ENCODE data around the gene CLTRN. TPM values are rescaled to one million over a fixed set of nuclear protein-coding genes. Genes with fewer than 3 reads are reported as not detected.

Gene CLTRN
- total RNA-seq, 1 experiment from 2014 or later = 1.7 TPM

- no peaks in the 10 kb centered on the region for H3K27me3 Mint-ChIP-seq (ENCODE audit: insufficient read depth, unreplicated experiment)
- H3K36me3 Mint-ChIP-seq (ENCODE audit: insufficient read depth, unreplicated experiment) = peaks cover 5% of the 10 kb centered on the region
- CTCF ChIA-PET = no interaction called here
- POLR2A ChIA-PET = no interaction called here
- no TSS peak for BruUV-seq (replicated peaks)
- H3K27ac Mint-ChIP-seq (ENCODE audit: unreplicated experiment) = no peak overlapping the region
- no peak overlapping the region for H3K4me3 ChIP-seq (ENCODE audit: low read depth, low read length)
- H3K9me3 Mint-ChIP-seq (ENCODE audit: unreplicated experiment) = no peaks in the 10 kb centered on the region
- no peaks in the 10 kb centered on the region for H3K4me1 Mint-ChIP-seq (ENCODE audit: low read depth, unreplicated experiment)
- no peaks in the 10 kb centered on the region for H3K4me1 ChIP-seq
- no peaks in the 10 kb centered on the region for H3K9me3 ChIP-seq
- no peak for DNase-seq
- no peak overlapping the region for H3K4me3 Mint-ChIP-seq (ENCODE audit: unreplicated experiment)
- intact Hi-C loops (cut with micrococcal nuclease; ENCODE audit: unreplicated experiment) = no loop called here
- TF ChIP-seq, protein P1, sequence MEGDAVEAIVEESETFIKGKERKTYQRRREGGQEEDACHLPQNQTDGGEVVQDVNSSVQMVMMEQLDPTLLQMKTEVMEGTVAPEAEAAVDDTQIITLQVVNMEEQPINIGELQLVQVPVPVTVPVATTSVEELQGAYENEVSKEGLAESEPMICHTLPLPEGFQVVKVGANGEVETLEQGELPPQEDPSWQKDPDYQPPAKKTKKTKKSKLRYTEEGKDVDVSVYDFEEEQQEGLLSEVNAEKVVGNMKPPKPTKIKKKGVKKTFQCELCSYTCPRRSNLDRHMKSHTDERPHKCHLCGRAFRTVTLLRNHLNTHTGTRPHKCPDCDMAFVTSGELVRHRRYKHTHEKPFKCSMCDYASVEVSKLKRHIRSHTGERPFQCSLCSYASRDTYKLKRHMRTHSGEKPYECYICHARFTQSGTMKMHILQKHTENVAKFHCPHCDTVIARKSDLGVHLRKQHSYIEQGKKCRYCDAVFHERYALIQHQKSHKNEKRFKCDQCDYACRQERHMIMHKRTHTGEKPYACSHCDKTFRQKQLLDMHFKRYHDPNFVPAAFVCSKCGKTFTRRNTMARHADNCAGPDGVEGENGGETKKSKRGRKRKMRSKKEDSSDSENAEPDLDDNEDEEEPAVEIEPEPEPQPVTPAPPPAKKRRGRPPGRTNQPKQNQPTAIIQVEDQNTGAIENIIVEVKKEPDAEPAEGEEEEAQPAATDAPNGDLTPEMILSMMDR (IDR thresholded peaks at IDR 0.05; ENCODE audit: insufficient read depth in 1 of 2, low read depth in 1 of 2, low read length in 1 of 2, severe bottlenecking in 1 of 2, unreplicated experiment in 1 of 2) = no peak
- no peaks in the 10 kb centered on the region for H3K27me3 ChIP-seq (replicated peaks; ENCODE audit: control insufficient read depth, insufficient read depth, low read length)
- no peaks in the 10 kb centered on the region for H3K36me3 ChIP-seq (ENCODE audit: control insufficient read depth, insufficient read depth, low read length)
Measured at GRCh38 chrX:15680401-15680800, 15.8 kb upstream of the CLTRN start.

DNA sequence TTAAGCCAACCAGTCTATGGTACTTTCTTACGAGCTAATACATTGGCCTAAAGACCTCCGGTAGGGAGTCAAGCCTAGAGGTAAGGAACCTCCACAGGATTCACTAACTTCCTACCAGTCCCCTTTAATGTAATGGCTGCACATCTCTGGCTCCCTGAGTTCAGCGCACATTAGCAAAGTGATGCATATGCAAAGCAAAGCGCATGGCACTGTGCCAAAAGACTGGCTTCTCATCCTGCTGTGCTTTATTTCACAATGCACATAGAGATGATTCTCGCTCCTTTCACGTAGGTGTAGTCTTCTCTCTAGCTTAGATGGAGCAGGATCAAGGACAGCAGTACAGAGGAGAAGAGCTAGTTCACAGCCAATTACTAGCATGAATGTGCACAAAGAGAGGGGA lies 14.6 kb upstream of the CLTRN start:
- no peaks in the 10 kb centered on the region for H3K36me3 ChIP-seq (ENCODE audit: control insufficient read depth, insufficient read depth, low read length)
- no peak overlapping the region for H3K4me3 ChIP-seq (ENCODE audit: low read depth, low read length)
- Mint-ChIP-seq H3K4me1 (ENCODE audit: low read depth, unreplicated experiment) (no peaks in the 10 kb centered on the region), H3K27ac (ENCODE audit: unreplicated experiment) (no peak overlapping the region), H3K36me3 (ENCODE audit: insufficient read depth, unreplicated experiment) (peaks cover 5% of the 10 kb centered on the region), H3K27me3 (ENCODE audit: insufficient read depth, unreplicated experiment) (no peaks in the 10 kb centered on the region), H3K9me3 (ENCODE audit: unreplicated experiment) (no peaks in the 10 kb centered on the region), H3K4me3 (ENCODE audit: unreplicated experiment) (no peak overlapping the region)
- TF ChIP-seq, protein P1 (IDR thresholded peaks at IDR 0.05; ENCODE audit: insufficient read depth in 1 of 2, low read depth in 1 of 2, low read length in 1 of 2, severe bottlenecking in 1 of 2, unreplicated experiment in 1 of 2) = no peak
- no peak for DNase-seq
- BruUV-seq (replicated peaks) = no TSS peak
- H3K4me1 ChIP-seq = no peaks in the 10 kb centered on the region
- ChIA-PET POLR2A (no interaction called here), CTCF (no interaction called here)
- H3K9me3 ChIP-seq = no peaks in the 10 kb centered on the region
- no peaks in the 10 kb centered on the region for H3K27me3 ChIP-seq (replicated peaks; ENCODE audit: control insufficient read depth, insufficient read depth, low read length)
- intact Hi-C loops (cut with micrococcal nuclease; ENCODE audit: unreplicated experiment) = no loop called here

DNA sequence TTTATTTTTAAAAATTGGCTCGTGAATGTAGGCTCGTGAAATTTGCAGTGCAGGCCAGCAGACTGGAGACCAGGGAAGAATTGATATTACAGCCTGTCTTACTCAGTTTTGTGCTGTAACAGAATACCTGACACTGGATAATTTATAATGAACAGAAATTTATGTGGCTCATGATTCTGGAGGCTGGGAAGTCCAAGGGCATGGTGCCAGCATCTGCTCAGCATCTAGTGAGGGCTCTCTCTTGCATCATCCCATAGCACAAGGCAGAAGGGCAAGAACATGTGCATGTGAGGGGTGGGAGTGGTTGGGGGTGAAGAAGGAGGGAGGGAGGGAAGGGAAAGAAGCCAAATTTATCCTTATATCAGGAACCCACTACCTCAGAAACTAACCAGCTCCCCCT lies 13.7 kb upstream of the CLTRN start:
- Mint-ChIP-seq H3K27ac (ENCODE audit: unreplicated experiment) (no peak overlapping the region), H3K36me3 (ENCODE audit: insufficient read depth, unreplicated experiment) (peaks cover 5% of the 10 kb centered on the region), H3K27me3 (ENCODE audit: insufficient read depth, unreplicated experiment) (no peaks in the 10 kb centered on the region), H3K4me1 (ENCODE audit: low read depth, unreplicated experiment) (no peaks in the 10 kb centered on the region), H3K4me3 (ENCODE audit: unreplicated experiment) (no peak overlapping the region), H3K9me3 (ENCODE audit: unreplicated experiment) (no peaks in the 10 kb centered on the region)
- Histone ChIP-seq H3K4me3 (ENCODE audit: low read depth, low read length) (no peak overlapping the region), H3K27me3 (replicated peaks; ENCODE audit: control insufficient read depth, insufficient read depth, low read length) (no peaks in the 10 kb centered on the region), H3K4me1 (no peaks in the 10 kb centered on the region), H3K36me3 (ENCODE audit: control insufficient read depth, insufficient read depth, low read length) (no peaks in the 10 kb centered on the region), H3K9me3 (no peaks in the 10 kb centered on the region)
- no peak for DNase-seq
- ChIA-PET POLR2A (no interaction called here), CTCF (no interaction called here)
- TF ChIP-seq, protein P1 (IDR thresholded peaks at IDR 0.05; ENCODE audit: insufficient read depth in 1 of 2, low read depth in 1 of 2, low read length in 1 of 2, severe bottlenecking in 1 of 2, unreplicated experiment in 1 of 2) = no peak
- intact Hi-C loops (cut with micrococcal nuclease; ENCODE audit: unreplicated experiment) = no loop called here
- no TSS peak for BruUV-seq (replicated peaks)
